GM12878 (cell line): Measurements from ENCODE around the gene MMP20. TPM values are rescaled to one million over a fixed set of nuclear protein-coding genes. Genes with fewer than 3 reads are reported as not detected.

Source experiments
- ATAC-seq: fragments of 200-7000 bp; cut with Tn5 transposase; 3 replicates; pipeline ENCODE4 v1.9.1; 2020; ENCODE audit warnings: mild to moderate bottlenecking, moderate library complexity
- BruUV-seq: library from RNA; stranded (reverse); fragments of 400-500 nt; replicated peaks from 2 replicates; lab custom pipeline; 2021; lab: Mats Ljungman, UMichigan
- CTCF ChIA-PET: fragments of 300-600 bp; sonication (Branson Sonifier 250); formaldehyde crosslinking; extraction: SDS; loops from one replicate; lab custom pipeline; 2021; ENCODE audit warnings: inconsistent platforms; lab: Yijun Ruan, JAX
- POLR2A ChIA-PET: fragments of 350-600 bp; formaldehyde crosslinking; extraction: SDS; loops from one replicate; lab custom pipeline; 2021; ENCODE audit warnings: inconsistent platforms; lab: Charles Lee
- RAD21 ChIA-PET: fragments of 300-600 bp; sonication (Branson Sonifier 250); formaldehyde crosslinking; loops from one replicate; lab custom pipeline; 2023; ENCODE audit warnings: antibody characterized with exemption; ENCODE audit not compliant: unreplicated experiment; lab: Charles Lee
- SMC1A ChIA-PET: fragments of 300-600 bp; sonication (Branson Sonifier 250); formaldehyde crosslinking; loops from one replicate; lab custom pipeline; 2023; ENCODE audit not compliant: unreplicated experiment, uncharacterized antibody; lab: Charles Lee
- DNase-seq: peaks from one replicate; pipeline ENCODE4 v3.0.0-alpha.2; 2011; ENCODE audit warnings: low read depth, low spot score
- FAIRE-seq: peaks from 3 replicates; lab custom pipeline; 2011; peaks lifted over from hg19 to GRCh38; lab: Jason Lieb, UNC
- H2AFZ ChIP-seq: 2 replicates; pipeline ENCODE4 v1.6.0; 2011; ENCODE audit warnings: low read depth, low read length, control low read depth; ENCODE audit not compliant: control insufficient read depth
- H3K27ac ChIP-seq: 2 replicates; pipeline ENCODE4 v1.5.1; 2011; ENCODE audit warnings: control low read depth; ENCODE audit not compliant: control insufficient read depth, insufficient read depth
- H3K27me3 ChIP-seq, 2 experiments: replicated peaks in 1 of 2; 2 replicates each; pipeline versions ENCODE4 v1.6.0 to v1.6.1; 2011; ENCODE audit warnings: low read length in 1 of 2; ENCODE audit not compliant: control insufficient read depth in 2 of 2, insufficient read depth in 2 of 2
- H3K36me3 ChIP-seq, 2 experiments: 2 replicates each; pipeline ENCODE4 v1.5.1; 2011; ENCODE audit warnings: low read length in 1 of 2; ENCODE audit not compliant: control insufficient read depth in 2 of 2, insufficient read depth in 2 of 2
- H3K4me1 ChIP-seq: 2 replicates; pipeline ENCODE4 v1.6.1; 2011; ENCODE audit warnings: mild to moderate bottlenecking, low read length, moderate library complexity, mixed read lengths; ENCODE audit not compliant: control insufficient read depth, insufficient read depth
- H3K4me2 ChIP-seq: 2 replicates; pipeline ENCODE4 v1.6.0; 2011; ENCODE audit warnings: control low read depth; ENCODE audit not compliant: control insufficient read depth, insufficient read depth
- H3K4me3 ChIP-seq: fragments of 200-600 bp; sonication (generic); 2 replicates; pipeline ENCODE4 v1.5.1; 2016
- H3K79me2 ChIP-seq: 2 replicates; pipeline ENCODE4 v1.6.0; 2011; ENCODE audit warnings: low read length; ENCODE audit not compliant: control insufficient read depth, insufficient read depth
- H3K9ac ChIP-seq: 2 replicates; pipeline ENCODE4 v1.8.0; 2011; ENCODE audit warnings: low read length, control low read depth, mixed read lengths; ENCODE audit not compliant: control insufficient read depth, insufficient read depth
- H3K9me3 ChIP-seq: replicated peaks from 3 replicates; pipeline ENCODE4 v1.5.1; 2011; ENCODE audit warnings: mild to moderate bottlenecking, low read length; ENCODE audit not compliant: control insufficient read depth, insufficient read depth
- H4K20me1 ChIP-seq: 2 replicates; pipeline ENCODE4 v1.6.0; 2011; ENCODE audit not compliant: control insufficient read depth, insufficient read depth
- ATF2 ChIP-seq: IDR thresholded peaks from 2 replicates; pipeline ENCODE4 v1.6.1; 2012; ENCODE audit warnings: low read length, inconsistent platforms
- EED ChIP-seq: sonication (generic); IDR thresholded peaks from 2 replicates; pipeline ENCODE4 v1.6.1; 2016; ENCODE audit warnings: antibody characterized with exemption, low read depth
- FOXM1 ChIP-seq: IDR thresholded peaks from 2 replicates; pipeline ENCODE4 v1.6.1; 2012; ENCODE audit warnings: low read depth, mild to moderate bottlenecking, inconsistent platforms, low read length, moderate library complexity
- JUNB ChIP-seq: IDR thresholded peaks from 2 replicates; pipeline ENCODE4 v1.6.1; 2016; ENCODE audit warnings: antibody characterized with exemption, mild to moderate bottlenecking
- MEF2A ChIP-seq: IDR thresholded peaks from 2 replicates; pipeline ENCODE4 v1.6.1; 2011; ENCODE audit warnings: low read depth, mild to moderate bottlenecking, low read length, moderate library complexity; ENCODE audit not compliant: insufficient read depth
- MLLT1 ChIP-seq: fragments of 450-650 bp; IDR thresholded peaks from 2 replicates; pipeline ENCODE4 v1.6.1; 2016; ENCODE audit warnings: mild to moderate bottlenecking
- MYC ChIP-seq: IDR thresholded peaks from 2 replicates; pipeline ENCODE4 v1.6.1; 2011; ENCODE audit warnings: mild to moderate bottlenecking, low read length, moderate library complexity, inconsistent platforms; ENCODE audit not compliant: insufficient read depth, insufficient replicate concordance, insufficient read length, severe bottlenecking
- NFYB ChIP-seq: IDR thresholded peaks from 2 replicates; pipeline ENCODE4 v1.6.1; 2011; ENCODE audit warnings: low read depth, mild to moderate bottlenecking, low read length, improper control_type of control experiment, moderate library complexity; ENCODE audit not compliant: insufficient read depth
- NR2F1 ChIP-seq: fragments of 450-650 bp; conservative IDR thresholded peaks from 2 replicates; pipeline ENCODE4 v1.6.1; 2017; ENCODE audit warnings: mild to moderate bottlenecking
- PBX3 ChIP-seq: IDR thresholded peaks from 2 replicates; pipeline ENCODE4 v1.6.1; 2011; ENCODE audit warnings: mild to moderate bottlenecking, low read depth, low read length, moderate library complexity; ENCODE audit not compliant: insufficient replicate concordance
- PML ChIP-seq: IDR thresholded peaks from 2 replicates; pipeline ENCODE4 v1.6.1; 2012; ENCODE audit warnings: low read length, inconsistent platforms
- SMAD5 ChIP-seq: IDR thresholded peaks from 2 replicates; pipeline ENCODE4 v1.6.1; 2016; ENCODE audit warnings: antibody characterized with exemption, low read depth
- USF2 ChIP-seq: IDR thresholded peaks from 2 replicates; pipeline ENCODE4 v1.6.1; 2011; ENCODE audit warnings: low read depth, low read length, improper control_type of control experiment, borderline replicate concordance
- ZNF592 ChIP-seq: fragments of 450-650 bp; IDR thresholded peaks from 2 replicates; pipeline ENCODE4 v1.6.1; 2017; ENCODE audit warnings: mild to moderate bottlenecking, moderate library complexity
- in situ Hi-C: fragments of 300-500 bp; cut with MboI; formaldehyde crosslinking; loops from 9 replicates; pipeline ENCODE4 v1.14.3; 2018; ENCODE audit warnings: mixed read lengths
- intact Hi-C: fragments of 100-400 bp; cut with micrococcal nuclease; formaldehyde crosslinking; loops from one replicate; pipeline ENCODE4 v1.14.2; 2022; ENCODE audit not compliant: unreplicated experiment
- polyA plus RNA-seq, 11 experiments: library from polyadenylated mRNA; depleted of rRNA in 4 of 11; unstranded in 6 of 11; stranded (reverse) in 5 of 11; fragments of >200 nt; fragmentation: Nextera tagmentation in 4 of 11; fragmentation: Illumina TruSeq in 1 of 11; extraction: Ambion mirVana in 4 of 11; extraction: Trizol in 1 of 11; gene quantifications; 1 replicate in 1 of 11; 2 replicates in 10 of 11; pipeline versions ENCODE4 v1.2.1 to v1.2.3, GENCODE V29; 2011 to 2016; ENCODE audit warnings: inconsistent platforms in 2 of 11, missing spikeins in 2 of 11, low read depth in 1 of 11
- total RNA-seq, 4 experiments: library from RNA; depleted of rRNA in 3 of 4; stranded (reverse); fragments of >200 nt in 3 of 4; fragmentation: Illumina TruSeq in 1 of 4; extraction: Trizol in 1 of 4; gene quantifications; 2 replicates each; pipeline versions ENCODE4 v1.2.1 to v1.2.3, GENCODE V29; 2013 to 2021

The MMP20 gene
- total and polyA plus RNA-seq, 10 of the 15 experiments (the other 5 are each of a cell fraction or from before 2014, with no cell fraction given), result 0.10 to 0.57 (median 0.19) TPM; not detected in 2

GRCh38 chr11:102577182-102577581, 48.0 kb downstream of the MMP20 start:
- BruUV-seq, result no TSS peak
- DNase-seq (no peak), FAIRE-seq (no peak), ATAC-seq (peak; percentile 38)
- Histone ChIP-seq H3K36me3 (no peaks in the 10 kb centered on the region), H3K27me3 (no peaks in the 10 kb centered on the region), H3K27ac (no peak overlapping the region), H3K4me1 (peaks cover 12% of the 10 kb centered on the region; the same call in 1 of the 2 replicates), H3K9ac (no peak overlapping the region), H3K4me3 (no peak overlapping the region), H3K9me3 (no peaks in the 10 kb centered on the region; the same call in 2 of the 3 replicates), H4K20me1 (no peaks in the 10 kb centered on the region), H2AFZ (no peak overlapping the region), H3K4me2 (peak overlapping the region; percentile 22; the same call in 1 of the 2 replicates), H3K79me2 (no peaks in the 10 kb centered on the region)
- POLR2A ChIA-PET, result interaction anchor here (0.5 to 5.7 kb wide), 9 partner anchors 11 to 31 kb away, joined by 3 to 59 read pairs (median 9); no protein-coding TSS in a partner anchor
- SMC1A ChIA-PET, result interaction anchor here (0.7 to 17.3 kb wide), 18 partner anchors 10 to 147 kb away, joined by 3 to 322 read pairs (median 4); no protein-coding TSS in a partner anchor
- in situ Hi-C loops, result no loop called here
- RAD21 ChIA-PET, result interaction anchor here (1.1 to 8.1 kb wide), 13 partner anchors 10 to 39 kb away, joined by 3 to 102 read pairs (median 12); no protein-coding TSS in a partner anchor
- CTCF ChIA-PET, result interaction anchor here (1.0 to 4.9 kb wide), 4 partner anchors 12 to 36 kb away, joined by 3 to 28 read pairs (median 12); no protein-coding TSS in a partner anchor
- intact Hi-C loops, result no loop called here
- TF ChIP-seq NR2F1 (no peak), ATF2 (peak; percentile 50; the same call in 1 of the 2 replicates), SMAD5 (no peak), MLLT1 (0 out of 2 replicates have a peak, but pooled peaks have one; percentile 32), MYC (no peak), PML (peak; percentile 14; the same call in 1 of the 2 replicates), EED (0 out of 2 replicates have a peak, but pooled peaks have one; percentile 19), ZNF592 (peak; percentile 13; the same call in 1 of the 2 replicates), NFYB (0 out of 2 replicates have a peak, but pooled peaks have one; percentile 36), PBX3 (no peak), USF2 (no peak), FOXM1 (peak; percentile 60; the same call in 1 of the 2 replicates), MEF2A (peak; percentile 48; the same call in 1 of the 2 replicates), JUNB (peak; percentile 27; the same call in 1 of the 2 replicates)
